ENCODE results near the gene ELP5.

Gene ELP5

DNA sequence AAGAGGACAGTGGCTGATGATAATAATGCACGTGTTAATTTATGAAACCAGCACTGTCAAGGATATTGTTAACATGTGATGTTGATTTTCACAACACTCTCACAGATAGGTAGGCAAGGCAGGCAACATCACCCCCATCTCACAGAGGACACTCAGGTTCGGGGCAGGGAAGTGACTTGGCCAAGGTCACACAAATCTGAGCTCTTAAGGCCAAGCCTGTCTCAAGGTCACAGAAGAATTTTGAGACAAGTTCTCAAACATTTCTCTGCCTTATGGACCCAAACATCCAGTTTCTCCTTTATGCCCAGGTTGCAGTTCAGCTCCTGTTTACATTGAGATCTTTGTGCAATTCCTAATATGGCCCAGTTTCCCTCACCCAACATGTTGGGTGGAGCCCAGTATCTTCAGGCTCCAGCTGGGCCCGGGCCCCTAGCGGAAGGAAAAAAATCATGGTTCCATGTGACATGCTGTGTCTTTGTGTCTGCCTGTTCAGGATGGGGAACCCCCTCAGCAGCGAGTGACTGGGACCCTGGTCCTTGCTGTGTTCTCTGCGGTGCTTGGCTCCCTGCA is 30.8 kb downstream of the ELP5 start:
- H3K4me3 ChIP-seq (ENCODE audit: low read depth, low read length) = no peak overlapping the region

DNA sequence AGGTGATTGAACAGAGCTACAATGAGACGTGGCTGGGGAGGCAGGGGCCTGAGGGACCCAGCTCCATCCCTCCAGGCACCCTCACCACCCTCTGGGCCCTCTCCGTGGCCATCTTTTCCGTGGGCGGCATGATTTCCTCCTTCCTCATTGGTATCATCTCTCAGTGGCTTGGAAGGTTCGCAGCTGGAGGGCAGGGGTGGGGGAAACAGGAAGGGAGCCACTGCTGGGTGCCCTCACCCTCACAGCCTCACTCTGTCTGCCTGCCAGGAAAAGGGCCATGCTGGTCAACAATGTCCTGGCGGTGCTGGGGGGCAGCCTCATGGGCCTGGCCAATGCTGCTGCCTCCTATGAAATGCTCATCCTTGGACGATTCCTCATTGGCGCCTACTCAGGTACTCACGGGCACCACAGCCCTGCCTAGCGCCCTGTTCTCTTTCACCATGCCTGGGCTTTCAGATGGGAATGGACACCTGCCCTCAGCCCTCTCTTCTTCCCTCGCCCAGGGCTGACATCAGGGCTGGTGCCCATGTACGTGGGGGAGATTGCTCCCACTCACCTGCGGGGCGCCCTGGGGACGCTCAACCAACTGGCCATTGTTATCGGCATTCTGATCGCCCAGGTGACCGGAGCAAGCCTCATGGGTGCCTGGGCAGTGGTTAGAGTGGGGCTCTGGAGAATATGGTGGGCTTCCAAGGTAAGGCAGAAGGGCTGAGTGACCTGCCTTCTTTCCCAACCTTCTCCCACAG is 31.6 kb downstream of the ELP5 start:
- H3K4me3 ChIP-seq (ENCODE audit: low read depth, low read length) = no peak overlapping the region

GRCh38 chr17:7284911-7285310 is 32.9 kb downstream of the ELP5 start:
- no peak overlapping the region for H3K4me3 ChIP-seq (ENCODE audit: low read depth, low read length)

DNA sequence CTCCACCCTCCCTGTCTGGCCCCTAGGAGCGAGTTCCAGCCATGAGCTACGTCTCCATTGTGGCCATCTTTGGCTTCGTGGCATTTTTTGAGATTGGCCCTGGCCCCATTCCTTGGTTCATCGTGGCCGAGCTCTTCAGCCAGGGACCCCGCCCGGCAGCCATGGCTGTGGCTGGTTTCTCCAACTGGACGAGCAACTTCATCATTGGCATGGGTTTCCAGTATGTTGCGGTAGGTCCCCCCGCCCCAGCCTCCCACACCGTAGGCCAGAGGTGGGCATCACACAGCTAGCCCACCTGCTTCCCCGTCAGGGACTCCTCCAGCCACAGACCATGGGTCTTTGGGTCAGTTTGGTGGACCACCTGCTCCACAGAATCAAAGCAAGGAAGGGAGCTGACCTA is 33.7 kb downstream of the ELP5 start:
- H3K4me3 ChIP-seq (ENCODE audit: low read depth, low read length) = no peak overlapping the region

- H3K4me3 ChIP-seq (ENCODE audit: low read depth, low read length) = no peak overlapping the region
Observed at GRCh38 chr17:7289256-7290032, 37.4 kb downstream of the ELP5 start.

DNA sequence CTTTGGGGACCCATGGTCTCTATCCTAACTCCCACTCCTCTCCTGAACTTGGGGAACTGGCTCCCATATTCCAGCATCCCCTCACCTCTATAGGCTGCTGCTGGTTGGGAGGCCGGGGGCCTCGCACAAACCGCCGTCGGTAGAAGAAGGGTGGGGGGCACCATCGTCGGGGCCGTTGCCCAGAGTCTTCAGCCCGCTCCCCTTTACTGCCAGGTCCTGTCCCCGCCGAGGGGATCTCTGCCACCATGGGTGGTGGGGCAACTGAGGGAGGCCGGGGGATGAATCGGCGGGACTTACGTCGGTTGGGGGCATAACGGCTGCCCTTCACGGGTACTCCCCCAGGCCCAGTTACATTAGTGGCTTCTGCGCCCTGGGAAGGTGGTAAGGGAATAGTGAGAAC is 38.2 kb downstream of the ELP5 start:
- no peak overlapping the region for H3K4me3 ChIP-seq (ENCODE audit: low read depth, low read length)

DNA sequence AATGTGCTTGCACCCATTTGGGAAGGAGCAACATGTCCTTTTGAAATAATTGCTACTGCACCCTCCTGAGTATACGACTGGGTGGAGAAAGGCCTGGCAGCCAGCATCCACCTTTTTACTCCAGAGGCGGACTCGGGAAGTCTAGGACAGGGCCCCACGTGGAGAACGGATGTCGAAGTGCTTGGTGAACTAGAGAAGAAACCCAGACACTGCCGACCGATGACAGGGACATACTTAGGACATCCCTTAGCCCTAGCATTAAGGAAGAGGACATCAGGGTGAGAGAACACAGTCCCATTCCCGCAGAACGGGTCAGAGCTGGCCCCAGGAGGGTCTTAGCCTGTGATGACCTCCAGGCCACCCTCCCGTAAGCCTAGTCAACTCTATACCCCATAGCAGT is 38.7 kb downstream of the ELP5 start:
- H3K4me3 ChIP-seq (ENCODE audit: low read depth, low read length) = no peak overlapping the region

- no peak overlapping the region for H3K4me3 ChIP-seq (ENCODE audit: low read depth, low read length)
Observed at GRCh38 chr17:7292194-7292593, 40.2 kb downstream of the ELP5 start.

DNA sequence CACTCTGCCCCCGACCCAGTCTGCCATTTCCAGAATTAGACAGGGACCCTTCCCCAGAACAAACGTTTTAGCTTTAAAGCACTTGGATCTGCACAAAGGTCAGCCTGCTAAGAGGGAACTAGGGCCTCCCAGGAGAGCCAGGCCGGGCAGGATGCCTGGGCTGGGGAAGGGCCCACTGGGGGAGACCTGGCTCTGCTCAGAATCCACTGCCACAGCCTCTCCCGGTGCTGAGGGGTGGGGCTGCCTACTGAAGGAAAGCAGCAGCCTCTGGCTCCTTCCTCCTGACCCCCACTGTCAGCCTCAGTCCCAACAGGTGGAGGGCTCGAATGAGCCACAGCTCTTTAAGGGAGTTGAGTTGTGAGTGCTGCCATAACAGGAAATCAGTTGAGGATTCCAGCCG is 40.7 kb downstream of the ELP5 start:
- no peak overlapping the region for H3K4me3 ChIP-seq (ENCODE audit: low read depth, low read length)

DNA sequence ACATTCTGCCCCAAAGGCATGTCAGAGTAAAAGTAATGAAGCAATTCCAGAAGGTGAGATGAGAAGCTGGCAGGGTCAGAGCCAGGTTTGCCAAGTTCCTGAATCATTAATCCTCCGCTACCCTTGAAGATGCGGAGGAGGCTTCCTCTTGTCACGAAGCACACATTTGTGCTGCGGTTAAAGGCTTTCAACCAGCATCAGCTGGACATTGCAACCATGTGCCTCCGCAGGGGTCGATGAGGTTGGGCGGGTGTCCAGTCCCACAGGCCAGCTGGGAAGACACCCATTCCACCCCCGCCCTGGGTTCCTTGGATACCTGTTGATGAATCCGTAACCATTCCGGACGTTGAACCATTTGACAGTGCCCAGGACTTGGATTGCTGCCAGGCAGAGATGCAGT is 41.1 kb downstream of the ELP5 start:
- no peak overlapping the region for H3K4me3 ChIP-seq (ENCODE audit: low read depth, low read length)

- peak overlapping the region; percentile 17 for H3K4me3 ChIP-seq (ENCODE audit: low read depth, low read length)
Observed at GRCh38 chr17:7293816-7294613, 42.0 kb downstream of the ELP5 start.

DNA sequence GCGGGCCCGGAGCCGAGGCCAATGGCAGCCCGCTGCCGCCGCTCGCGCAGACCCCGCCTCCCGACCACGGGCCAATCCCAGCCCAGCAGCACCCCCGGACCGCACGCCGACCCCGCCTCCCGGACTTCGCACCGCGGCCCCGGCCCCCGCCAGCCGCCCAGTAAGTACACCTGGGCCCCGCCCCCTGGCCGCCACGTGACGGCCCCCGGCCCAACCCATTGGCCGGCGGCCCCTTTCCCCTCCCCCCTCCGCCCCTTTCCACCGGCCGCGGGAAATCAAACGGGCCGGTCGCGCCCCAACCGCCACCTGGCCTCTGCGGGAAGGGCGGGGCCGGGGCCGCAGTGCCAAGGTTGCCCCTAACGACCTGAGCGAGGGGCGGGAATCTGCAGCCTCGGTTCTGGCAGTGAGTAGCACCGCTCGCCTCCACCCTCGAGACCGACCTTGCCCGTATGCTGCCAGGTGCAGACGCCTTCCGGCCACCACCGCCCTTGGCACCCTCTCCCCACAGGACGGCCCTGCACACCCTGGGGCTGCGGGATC is 42.7 kb downstream of the ELP5 start, which contains the start of gene YBX2:
Gene YBX2 (minus strand): TSS at position 26 of the 540 bp plus-strand sequence. CDS start 139 bp downstream, outside the sequence.
- H3K4me3 ChIP-seq (ENCODE audit: low read depth, low read length) = peak within 1 kb of the TSS; percentile 29

GRCh38 chr17:7295230-7296180 is 43.5 kb downstream of the ELP5 start:
- peak overlapping the region; percentile 29 for H3K4me3 ChIP-seq (ENCODE audit: low read depth, low read length)

DNA sequence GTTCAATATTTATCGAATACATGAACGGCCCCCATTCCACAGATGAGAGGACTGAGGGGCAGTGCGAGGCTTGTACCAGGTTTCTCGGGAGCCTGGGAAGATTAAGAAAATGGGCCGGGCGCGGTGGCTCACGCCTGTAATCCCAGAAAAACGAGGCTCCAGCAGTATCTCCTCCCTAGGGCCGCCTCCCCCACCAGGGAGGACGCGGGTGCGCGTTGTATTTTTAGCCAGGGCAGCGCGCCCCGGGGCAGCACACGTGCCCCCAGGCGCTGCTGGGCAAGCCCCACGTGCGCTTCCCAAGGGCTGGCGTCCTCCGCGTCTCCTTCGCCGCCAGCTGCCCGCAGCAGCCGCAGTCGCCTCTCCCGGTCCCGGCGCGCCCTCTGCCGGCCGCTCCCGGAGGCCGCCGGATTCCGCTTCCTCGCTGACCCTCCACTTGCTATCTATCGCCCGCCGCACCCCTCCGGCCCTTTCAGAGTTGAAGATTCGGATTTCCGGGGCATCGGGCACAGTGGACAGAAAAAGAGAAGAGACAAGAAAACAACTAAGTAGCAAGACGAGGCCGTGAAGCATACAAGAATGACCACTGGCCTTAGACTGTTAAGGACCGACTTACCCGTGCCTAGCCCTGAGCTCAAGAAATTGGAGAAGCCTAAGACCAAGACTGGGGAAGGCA is 44.3 kb downstream of the ELP5 start:
- no peak overlapping the region for H3K4me3 ChIP-seq (ENCODE audit: low read depth, low read length)

DNA sequence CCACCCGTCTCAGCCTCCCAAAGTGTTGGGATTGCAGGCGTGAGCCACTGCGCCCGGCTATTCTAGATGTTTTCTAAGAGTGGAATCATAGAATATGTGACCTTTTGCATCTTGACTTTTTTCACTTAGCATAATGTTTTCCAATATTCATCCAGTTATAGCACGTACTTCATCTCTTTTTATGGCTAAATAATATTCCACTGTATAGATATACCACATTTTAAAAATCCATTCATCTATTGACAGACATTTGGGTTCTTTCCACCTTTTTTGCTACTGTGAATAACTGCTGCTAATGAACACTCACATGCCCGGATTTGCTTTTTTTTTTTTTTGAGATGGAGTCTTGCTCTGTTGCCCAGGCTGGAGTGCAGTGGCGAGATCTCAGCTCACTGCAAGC is 52.2 kb downstream of the ELP5 start:
- H3K4me3 ChIP-seq (ENCODE audit: low read depth, low read length) = no peak overlapping the region

DNA sequence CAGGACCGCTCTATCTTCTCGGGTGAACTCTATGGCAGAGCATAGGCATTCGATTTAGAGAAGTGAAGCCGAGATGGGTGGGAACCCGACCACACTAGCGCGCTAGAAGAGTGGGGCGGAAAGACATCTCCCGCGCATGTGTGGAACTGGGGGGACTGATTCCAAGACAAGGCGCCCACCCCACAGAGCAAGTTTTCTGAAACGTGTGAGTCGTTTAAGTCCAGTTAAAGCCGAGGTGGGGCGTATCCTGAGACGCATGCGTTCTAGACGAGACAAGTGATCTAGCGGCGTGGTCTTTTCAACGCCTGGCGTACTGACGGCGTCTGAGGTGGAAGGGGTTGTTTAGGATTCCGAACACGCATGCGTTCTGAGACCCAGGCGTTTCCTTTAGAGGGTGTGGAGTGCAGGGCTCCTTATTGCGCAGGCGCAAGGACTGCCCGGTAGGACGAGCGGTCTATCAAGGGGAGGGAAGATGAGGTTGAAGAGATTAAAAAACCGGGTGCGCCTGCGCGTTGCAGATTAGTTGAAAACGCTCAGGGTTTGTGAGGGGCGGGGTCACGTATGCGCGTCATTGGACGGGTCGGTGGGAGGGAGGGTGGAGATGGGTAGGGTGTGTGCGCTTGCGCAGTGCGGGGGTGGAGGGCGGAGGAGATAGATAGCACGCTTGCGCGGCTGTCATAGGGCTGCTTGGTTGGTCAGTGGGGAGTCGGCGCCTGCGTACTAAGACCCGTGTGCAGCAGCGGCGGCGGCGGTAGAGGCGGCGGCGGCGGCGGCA is 55.1 kb downstream of the ELP5 start, which contains the start of gene EIF5A:
Gene EIF5A (plus strand): TSS at position 718 of the 775 bp plus-strand sequence. CDS start 2,008 bp downstream, outside the sequence.
- H3K4me3 ChIP-seq (ENCODE audit: low read depth, low read length) = peak within 1 kb of the TSS; percentile 97

- peak overlapping the region; percentile 97 for H3K4me3 ChIP-seq (ENCODE audit: low read depth, low read length)
Observed at GRCh38 chr17:7307686-7308624, 55.9 kb downstream of the ELP5 start.
